IPS-NIHi7 (cell line): ENCODE measurements around the gene ABCA1.
"Not testable (repeated sequence)": the region's sequence is repeated elsewhere in the genome, so short reads cannot be mapped to it uniquely, and the experiment has no call there.

Experiments used
- DNase-seq: peaks from one replicate; pipeline ENCODE4 v3.0.0; 2012; ENCODE audit warnings: mixed read lengths; ENCODE audit errors: extremely low spot score

The ABCA1 gene

DNA sequence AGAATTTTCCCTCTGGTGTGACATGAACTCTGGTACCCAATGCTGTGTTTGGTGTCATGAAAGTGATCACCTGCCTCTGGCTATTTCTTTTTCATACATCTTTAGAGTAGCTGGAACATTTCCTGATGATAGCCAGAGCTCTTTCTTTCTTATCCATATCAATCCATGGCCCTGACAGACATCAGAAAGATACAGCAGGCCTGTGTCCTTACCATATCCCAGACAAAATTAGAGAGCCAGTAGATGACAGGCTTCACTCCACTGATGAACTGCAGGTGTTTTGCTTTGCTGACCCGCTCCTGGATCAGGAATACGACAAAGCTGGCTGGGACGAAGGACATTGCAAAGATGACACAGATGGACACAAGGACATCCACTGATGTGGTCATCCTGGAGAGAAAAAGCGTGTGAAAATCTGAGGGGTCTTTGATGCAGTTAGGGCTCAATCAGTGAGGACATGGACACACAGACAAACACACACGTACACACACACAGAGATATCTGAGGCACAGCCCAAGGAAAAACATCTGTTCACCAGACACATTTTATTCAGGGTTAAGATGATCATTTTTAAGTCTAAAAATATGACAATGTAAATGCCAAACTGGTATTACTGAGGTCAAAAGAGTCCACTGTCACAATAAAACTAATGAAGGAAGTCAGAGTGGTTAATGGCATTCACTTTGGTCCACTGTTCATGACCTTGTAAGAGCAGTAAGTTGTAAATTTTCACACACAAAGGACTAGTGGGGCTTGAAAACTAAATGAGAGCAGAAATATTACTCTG, 129.6 kb downstream of the ABCA1 start:
- DNase-seq = no peak

DNA sequence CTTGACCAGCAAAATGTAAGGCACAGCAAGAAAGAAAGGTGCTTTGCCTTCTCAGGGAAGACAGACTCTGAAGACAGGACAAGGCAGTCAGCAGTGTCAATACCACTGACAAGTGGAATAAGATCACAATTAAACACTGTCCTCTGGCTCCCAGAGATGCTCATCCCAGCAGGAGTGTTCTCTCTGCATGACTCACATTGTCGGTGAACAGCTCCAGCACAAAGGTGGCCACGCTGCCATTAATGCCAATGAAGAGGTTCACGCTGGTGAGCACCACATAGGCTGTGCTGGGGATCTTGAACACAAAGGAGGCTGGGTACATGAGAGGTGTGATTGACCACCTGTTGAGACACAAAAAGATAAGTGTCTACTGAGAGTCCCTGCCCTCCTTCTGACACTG, 132.1 kb downstream of the ABCA1 start:
- no peak for DNase-seq

DNA sequence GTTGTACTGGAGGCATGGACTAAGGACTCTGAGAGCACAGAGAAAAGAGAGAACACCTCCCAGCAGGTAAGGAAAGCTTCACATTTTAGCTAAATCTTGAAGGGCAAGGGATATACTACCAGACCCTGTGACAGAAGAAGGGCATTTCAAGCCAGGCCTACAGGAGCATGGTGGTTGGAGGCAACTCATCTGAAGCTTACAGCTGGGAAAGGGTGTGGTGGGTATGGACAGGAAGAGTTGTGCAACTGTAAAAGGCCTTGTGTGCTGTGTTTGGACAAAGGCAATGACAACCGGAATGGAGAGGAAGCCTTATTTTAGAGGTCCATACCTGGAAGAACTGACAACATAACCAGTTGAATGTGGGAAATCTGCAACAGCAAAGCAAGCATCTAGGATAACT, 132.9 kb downstream of the ABCA1 start:
- DNase-seq = no peak

DNA sequence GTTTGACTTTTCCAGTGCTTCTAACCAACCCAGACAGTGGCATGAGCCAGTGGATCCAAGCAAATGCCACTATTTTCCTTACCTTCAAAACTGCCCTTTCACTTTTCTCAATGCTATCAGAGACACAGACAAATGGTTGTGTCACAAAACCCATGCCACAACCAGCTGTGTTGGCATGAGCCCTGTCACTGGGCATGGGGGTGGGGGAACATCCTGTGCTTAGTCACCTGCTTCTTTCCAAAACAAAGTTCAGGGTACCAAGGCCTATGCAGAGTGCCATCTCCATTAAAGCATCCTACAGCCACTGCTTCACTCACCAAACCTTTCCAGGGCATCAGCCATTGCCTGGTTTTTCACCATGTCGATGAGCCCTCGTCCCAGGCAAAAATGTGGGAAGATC, 133.9 kb downstream of the ABCA1 start:
- no peak for DNase-seq

DNA sequence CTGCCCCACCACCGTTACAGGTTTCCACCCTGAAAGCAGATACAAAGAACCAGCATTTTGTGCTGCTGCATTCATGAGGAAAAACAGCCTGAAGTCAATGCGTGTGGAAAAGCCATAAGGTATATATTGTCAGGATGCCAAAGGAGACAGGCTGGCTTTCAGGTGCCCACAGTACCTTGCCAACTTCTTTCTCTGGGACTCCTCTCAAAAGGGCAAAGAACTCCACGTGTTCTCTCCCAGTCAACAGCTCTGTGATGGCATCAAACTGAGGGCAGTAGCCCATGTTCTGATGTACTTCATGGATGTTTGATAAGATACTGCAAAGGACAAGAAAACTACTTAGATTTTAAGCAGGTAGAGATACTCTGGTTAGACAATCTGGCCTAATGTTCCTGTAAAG, 139.7 kb downstream of the ABCA1 start:
- DNase-seq = no peak

DNA sequence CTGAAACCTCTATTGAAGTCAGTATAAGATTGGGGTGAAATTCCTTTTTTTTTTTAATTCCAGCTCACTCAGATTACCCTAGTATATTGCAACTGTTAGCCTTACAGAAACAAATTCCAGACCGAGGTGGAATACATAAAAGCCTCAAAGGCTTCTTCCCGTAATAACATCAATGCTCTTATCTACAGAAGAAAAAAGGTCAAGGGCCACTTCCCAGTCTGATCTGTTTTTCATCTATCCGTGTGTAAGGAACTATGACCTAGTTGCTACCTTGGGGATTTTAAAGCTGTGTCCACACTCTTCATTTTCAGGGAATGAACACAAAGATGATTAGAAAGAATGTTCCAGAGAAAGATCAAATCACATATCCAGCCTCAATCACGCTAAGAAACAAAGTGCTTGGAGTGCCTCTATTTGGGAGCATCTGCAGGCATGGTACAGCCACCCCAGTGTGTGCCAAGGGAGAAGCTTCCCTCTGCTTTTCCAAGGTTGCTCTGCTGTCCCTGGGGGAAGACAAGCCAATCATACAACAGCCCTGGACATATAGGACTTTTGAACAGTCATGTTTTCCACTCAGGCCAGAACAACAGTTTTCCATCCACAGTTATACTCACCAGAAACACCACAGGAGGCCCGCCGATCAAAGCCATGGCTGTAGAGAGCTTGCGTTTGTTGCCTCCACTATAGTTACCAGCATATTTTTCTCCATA, 140.5 kb downstream of the ABCA1 start:
- DNase-seq = no peak

DNA sequence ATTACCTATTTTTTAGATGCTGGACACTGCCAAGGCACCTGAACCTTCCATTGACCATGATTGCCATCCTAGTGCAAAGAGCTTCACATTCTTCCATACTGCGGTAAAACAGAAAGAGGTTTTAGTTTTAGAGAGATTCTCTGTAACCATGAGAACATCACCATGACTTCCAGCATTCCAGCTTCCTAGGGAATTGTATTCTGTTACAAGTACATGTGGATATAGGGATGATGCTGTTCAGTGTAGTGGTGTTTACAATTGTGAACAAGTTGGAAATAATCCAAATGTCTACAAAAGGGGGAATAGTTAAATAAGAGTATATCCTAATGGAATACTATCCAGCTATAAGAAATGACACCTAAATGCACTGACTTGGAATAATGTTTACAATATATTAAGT, 141.7 kb downstream of the ABCA1 start:
- no peak for DNase-seq

DNA sequence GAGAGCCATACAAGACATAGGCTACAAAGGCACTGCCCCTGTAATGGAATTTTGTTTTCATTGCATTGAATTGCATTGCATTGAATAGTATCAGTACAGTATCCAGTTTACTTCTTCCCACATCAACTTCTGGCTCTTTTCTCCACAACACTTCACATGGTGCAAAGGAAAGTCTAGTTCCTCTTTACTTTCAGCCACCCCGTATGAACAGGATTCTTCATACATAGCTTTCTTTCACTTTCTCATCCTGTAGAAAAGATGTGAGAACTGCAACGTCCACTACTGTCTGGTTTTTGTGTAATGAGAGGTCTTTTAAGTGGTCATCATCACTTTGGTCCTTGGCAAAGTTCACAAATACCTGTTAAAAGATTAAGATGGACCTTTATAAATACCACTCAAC, 143.9 kb downstream of the ABCA1 start:
- no peak for DNase-seq

DNA sequence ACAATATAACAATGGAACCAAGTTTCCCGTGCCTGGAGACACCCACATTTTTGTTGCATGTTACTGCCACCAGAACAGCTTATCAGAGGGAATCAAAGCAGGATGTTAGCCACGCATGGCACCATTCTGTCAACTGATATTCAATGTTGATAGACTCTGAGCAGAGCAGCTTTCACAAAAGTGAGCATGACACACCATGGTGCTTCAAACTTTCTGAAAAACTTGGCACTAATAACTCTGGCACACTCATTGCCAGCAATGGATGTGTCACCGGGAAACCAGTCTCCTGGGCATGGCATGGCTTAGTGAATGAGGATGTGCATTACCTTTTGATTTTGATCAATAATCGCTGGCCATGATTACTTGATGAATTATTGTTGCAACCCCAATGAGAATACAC, 144.4 kb downstream of the ABCA1 start:
- no peak for DNase-seq

DNA sequence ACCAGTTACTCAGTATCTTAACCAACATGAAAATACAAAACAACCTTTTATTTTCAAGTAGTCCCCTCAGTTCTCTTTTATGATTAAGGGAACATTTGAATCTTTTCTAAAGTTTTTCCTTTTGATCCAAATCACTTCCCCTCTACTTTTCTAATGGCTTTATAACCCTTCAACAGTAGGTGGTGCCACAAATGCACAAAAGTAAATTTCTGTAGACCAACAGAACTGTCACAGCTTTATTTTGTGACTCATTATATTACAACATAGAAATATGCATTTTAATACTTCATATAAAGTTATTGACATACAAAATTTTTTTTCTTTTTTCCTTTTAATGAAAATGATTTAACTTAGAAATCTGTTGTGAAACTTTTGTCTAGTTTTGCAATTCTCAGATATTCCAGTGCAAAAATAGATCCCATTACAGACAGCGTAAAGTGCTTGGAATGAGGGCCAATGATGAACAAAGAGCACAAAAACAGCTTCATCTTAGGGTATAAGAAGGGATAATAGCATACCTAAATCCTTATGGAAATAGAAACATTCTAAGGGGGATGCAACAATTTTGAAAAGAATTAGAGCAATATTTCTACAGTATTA, 147.1 kb downstream of the ABCA1 start:
- no peak for DNase-seq

DNA sequence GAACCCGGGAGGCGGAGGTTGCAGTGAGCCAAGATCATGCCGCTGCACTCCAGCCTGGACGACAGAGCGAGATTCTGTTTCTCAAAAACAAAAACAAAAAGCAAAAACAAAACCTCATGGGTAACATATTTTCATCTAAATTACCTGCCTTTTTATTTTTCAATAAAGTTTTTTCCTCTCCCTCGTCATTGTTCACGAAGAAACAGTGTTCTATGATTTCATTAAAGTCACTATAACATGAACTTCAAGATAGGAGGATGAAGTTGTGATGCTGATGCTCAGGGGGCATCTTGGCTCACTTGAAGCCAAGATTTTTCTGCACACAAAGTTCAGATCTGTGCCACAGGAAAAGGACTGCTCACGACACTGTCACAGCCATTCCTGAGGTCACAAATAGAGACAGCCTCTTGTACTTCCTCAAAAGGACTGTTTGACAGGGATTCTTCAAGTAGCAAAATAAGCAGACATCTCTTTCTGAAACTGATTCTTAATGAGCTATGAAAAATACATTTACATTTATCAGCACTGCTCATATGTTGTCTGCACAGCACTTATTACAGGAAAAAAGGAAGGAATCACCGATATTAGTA, 147.9 kb downstream of the ABCA1 start:
- no peak for DNase-seq

DNA sequence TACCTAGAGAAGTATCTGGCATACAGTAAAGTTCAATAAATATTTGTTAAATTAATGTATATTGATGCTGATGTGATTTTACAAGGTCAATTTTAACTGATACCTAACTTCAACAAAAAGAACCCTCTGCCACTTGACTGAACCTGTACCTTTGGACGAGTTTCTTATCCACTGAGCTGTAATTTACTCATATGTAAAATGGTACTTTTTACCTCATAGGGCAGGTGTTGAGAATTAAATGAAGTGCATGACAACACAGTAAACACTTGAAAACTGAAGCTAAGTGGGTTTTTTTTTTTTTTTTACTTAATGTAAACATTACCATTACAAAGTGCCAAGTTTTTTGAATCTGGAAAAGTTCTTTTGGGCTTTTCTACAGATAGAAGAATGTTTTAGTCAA, 148.6 kb downstream of the ABCA1 start:
- no peak for DNase-seq

DNA sequence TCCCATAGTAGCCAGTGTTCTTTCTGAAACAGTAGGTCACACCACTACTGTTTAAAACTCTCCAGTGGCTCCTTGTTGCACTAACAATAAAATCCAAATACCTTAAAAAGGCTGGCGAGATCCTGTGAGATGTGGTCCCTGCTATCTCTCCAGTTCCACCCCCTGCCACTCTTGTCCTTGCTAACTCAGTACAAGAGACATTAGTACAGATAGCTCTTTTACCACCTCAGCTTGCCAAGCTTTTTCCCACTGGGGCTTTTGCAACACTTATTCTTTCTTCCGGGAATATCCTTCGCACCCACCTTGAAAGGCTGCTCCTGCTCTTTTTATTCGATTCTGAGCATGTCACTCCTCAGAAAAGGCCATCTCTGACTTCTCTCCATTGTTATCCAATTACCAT, 149.2 kb downstream of the ABCA1 start:
- no peak for DNase-seq

DNA sequence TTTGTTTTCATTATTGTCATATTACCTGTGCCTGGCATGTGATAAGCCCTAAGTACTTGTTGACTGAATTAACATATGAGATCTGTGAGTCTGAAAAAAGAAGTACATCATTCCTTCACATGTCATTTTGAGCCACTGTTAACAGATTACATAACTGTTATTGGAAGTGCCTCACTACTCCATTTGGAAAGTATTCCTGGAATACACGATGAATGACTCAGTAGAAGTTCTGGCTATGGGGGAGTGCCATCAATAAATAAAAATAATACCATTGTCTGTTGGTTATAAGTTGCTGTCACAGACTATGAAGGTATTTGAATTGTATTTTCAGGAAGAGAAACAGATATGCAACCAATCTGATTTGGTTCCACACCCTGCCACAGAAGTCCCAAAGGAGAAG, 151.2 kb downstream of the ABCA1 start:
- no peak for DNase-seq

DNA sequence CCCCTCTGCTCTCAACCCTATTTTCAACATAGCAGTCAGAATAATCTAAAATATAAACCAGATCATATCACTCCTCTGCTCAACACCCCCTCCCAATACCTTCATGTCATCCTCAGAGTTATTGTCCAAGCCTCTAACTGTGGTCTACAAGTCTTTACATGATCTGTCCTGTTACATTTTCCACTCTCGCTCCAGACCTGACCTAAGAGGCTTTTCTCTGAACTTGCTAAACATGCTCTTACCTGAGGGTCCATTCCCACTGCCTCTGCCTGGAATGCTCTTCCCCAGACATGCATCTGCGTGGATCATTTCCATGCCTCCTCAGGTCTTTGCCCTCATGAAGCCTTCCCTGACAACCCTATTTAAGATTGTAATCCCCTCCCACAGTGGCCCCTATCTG, 152.0 kb downstream of the ABCA1 start:
- DNase-seq = no peak

DNA sequence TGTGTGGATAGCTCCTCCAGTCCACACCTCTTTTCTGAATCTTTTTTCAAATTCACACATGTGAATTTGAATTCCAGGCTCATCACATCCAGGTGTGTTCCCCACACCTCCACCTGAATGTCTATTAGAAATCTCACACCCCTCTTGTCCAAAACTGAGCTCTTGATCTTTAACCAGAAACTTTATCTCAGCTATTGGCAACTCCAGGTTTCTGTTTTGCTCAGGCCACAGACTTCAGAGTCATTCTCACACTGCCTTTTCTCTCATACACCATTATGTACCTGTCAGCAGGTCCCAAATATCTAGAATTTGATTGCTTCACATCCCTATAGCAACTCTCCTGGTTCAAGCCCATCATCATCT, 152.4 kb downstream of the ABCA1 start:
- DNase-seq = no peak

DNA sequence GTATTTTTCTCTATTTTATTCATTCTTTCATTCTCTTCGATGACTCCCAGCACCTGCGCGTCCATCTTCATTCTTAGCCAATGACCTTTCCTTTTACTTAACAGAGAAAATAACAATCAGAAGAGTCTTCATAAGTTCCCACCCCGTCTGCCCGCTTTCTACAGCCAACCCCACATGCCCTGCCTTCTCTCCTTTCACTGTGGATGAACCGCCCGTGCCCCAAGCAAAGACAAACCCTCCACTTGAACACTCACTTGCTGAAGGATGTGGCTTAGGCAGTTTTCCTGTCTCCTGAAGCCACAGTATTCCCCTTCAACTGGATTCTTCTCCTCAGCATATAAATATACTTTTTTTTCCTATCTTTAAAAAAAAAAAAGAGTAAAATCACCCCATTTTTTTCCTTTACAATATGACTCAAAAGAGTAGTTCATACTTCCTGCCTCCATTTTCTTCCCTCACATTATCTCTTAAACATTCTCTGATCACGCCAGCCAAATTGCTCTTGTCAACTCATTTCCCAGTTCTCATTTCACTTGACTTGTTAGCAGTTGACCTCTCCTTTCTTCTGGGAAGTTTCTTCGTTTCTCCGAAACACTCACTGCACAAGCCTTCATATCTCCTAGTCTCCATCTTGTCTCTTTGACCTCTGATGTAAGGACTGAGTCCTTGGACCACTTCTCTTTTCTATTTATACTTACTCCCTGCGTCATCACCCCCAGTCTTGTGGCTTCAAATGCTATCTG, 153.0 kb downstream of the ABCA1 start:
- no peak for DNase-seq

DNA sequence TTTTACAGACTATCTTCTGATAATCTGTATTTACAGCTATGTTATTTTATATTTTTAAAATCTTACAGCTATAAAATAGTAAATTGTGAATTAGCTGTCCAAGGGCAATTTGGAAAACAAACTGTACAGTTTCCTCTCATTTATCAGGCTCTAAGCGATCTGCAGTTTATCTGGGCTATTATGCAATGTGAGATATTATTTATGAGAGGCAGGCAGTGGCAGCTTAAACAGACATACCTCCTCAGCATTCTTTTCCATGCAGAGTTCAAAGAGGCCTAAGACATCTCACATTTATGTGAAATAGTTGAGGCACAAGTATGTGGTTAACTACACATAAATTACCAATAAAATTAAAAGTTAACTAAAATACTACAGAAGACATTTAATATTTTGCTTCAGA, 153.8 kb downstream of the ABCA1 start:
- no peak for DNase-seq

DNA sequence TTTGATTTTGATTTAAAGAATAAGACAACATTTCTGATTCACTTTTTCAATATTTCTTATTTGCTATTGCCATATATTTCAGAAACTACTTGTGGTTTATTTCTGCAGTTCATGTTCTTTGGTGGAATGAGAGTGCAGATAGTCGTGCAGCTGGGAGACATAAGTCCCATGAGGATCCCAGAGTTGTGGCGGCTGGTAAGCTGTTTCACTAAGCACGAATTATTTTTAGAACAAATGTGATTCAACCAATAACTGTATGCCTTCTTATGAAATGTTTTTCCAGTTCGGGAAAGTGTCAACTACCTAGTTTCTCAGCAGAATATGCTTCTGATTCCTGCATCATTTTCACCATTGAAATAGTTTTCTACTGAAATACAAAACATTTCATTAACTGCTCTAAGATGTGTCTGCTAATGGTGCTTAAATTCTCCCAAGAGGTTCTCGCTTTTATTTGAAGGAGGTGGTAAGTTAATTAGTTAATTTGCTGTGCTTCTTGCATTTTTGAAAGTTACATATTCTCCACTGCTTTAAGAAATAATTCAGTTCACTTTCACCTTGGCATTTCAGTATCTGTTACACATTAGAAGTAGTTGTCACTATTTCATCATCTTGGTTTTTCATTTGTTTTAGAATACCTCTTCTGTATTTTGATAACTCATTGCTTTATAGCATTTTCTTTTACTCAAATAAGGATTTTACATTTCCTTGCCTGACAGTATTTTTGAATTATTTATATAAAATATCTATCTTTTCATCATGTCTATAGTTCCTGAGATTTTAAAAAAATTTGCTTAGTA, 155.0 kb downstream of the ABCA1 start:
- DNase-seq = no peak

DNA sequence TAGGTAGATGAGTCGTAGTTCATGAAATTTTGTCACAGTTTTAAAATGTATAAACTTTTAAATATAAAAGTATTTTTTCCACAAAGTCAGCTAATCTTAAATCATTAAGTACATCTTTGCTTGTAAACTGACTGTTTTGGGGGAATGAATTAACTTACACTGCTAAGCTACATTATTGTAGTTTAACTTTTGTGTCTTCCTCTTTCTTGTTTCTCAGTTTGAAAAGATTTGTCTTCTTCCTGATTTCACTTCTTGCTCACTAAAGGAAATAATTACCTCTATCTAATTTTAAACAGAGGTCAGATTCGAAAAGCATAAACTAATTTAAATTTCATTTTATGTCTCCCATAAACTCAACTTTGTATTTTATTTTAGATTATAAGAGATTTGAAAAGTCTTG, 158.3 kb downstream of the ABCA1 start:
- DNase-seq = no peak

DNA sequence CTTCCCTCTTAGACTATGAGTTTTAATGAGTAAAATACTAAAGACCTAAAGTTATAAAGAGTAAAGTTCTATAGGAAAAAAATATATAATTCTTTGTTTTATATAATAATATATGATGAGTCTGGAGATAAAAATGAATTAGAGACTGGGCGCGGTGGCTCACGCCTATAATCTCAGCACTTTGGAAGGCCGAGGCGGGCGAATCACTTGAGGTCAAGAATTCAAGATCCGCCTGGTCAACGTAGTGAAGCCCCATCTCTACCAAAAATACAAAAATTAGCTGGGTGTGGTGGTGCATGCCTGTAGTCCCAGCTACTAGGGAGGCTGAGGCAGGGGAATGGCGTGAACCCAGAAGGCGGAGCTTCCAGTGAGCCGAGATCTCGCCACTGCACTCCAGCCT, 158.9 kb downstream of the ABCA1 start:
- not testable (repeated sequence) for DNase-seq
